Rectal smooth muscle tissue (tissue), 1 donor: Measurements from ENCODE around the gene TXNDC8.
"Not testable (repeated sequence)": the region's sequence is repeated elsewhere in the genome, so short reads cannot be mapped to it uniquely, and the experiment has no call there.

Source experiments
- H3K27ac ChIP-seq: one replicate; pipeline ENCODE4 v1.7.0; 2013; ENCODE audit warnings: low read depth, low read length, inconsistent platforms
- H3K27me3 ChIP-seq: one replicate; pipeline ENCODE4 v1.7.0; 2013; ENCODE audit warnings: low read length; ENCODE audit not compliant: control insufficient read depth, insufficient read depth
- H3K36me3 ChIP-seq: one replicate; pipeline ENCODE4 v1.7.0; 2013; ENCODE audit warnings: low read length; ENCODE audit not compliant: control insufficient read depth, insufficient read depth
- H3K4me1 ChIP-seq: one replicate; pipeline ENCODE4 v1.7.0; 2013; ENCODE audit warnings: low read length; ENCODE audit not compliant: control insufficient read depth, insufficient read depth
- H3K4me3 ChIP-seq: one replicate; pipeline ENCODE4 v1.7.0; 2013; ENCODE audit warnings: low read length
- H3K9ac ChIP-seq: one replicate; pipeline ENCODE4 v1.7.0; 2013; ENCODE audit warnings: low read length

Gene TXNDC8

GRCh38 chr9:110319781-110320492 lies 17.7 kb downstream of the TXNDC8 start:
- H3K27ac ChIP-seq: no peak overlapping the region

GRCh38 chr9:110317911-110318310 lies 19.8 kb downstream of the TXNDC8 start:
- Histone ChIP-seq H3K27ac (no peak overlapping the region), H3K4me3 (no peak overlapping the region), H3K27me3 (no peaks in the 10 kb centered on the region), H3K4me1 (no peaks in the 10 kb centered on the region), H3K36me3 (no peaks in the 10 kb centered on the region), H3K9ac (no peak overlapping the region)

More at GRCh38 chr9:110319781-110320492, 17.7 kb downstream of the TXNDC8 start:
- no peak overlapping the region for H3K9ac ChIP-seq
- no peaks in the 10 kb centered on the region for H3K27me3 ChIP-seq
- H3K4me3 ChIP-seq: no peak overlapping the region
- no peaks in the 10 kb centered on the region for H3K36me3 ChIP-seq
- no peaks in the 10 kb centered on the region for H3K4me1 ChIP-seq

GRCh38 chr9:110316261-110317075 lies 21.2 kb downstream of the TXNDC8 start:
- no peaks in the 10 kb centered on the region for H3K36me3 ChIP-seq
- H3K4me1 ChIP-seq: no peaks in the 10 kb centered on the region
- H3K27ac ChIP-seq: no peak overlapping the region
- no peak overlapping the region for H3K9ac ChIP-seq
- no peaks in the 10 kb centered on the region for H3K27me3 ChIP-seq
- no peak overlapping the region for H3K4me3 ChIP-seq

GRCh38 chr9:110311978-110312377 lies 25.7 kb downstream of the TXNDC8 start:
- not testable (repeated sequence) for H3K36me3 ChIP-seq, H3K27ac ChIP-seq, H3K27me3 ChIP-seq, H3K4me1 ChIP-seq, H3K4me3 ChIP-seq, H3K9ac ChIP-seq

GRCh38 chr9:110309681-110310080 lies 28.0 kb downstream of the TXNDC8 start:
- no peak overlapping the region for H3K27ac ChIP-seq
- no peaks in the 10 kb centered on the region for H3K4me1 ChIP-seq
- no peak overlapping the region for H3K4me3 ChIP-seq
- no peaks in the 10 kb centered on the region for H3K36me3 ChIP-seq
- no peaks in the 10 kb centered on the region for H3K27me3 ChIP-seq
- no peak overlapping the region for H3K9ac ChIP-seq

- Histone ChIP-seq H3K4me3 (no peak overlapping the region), H3K27me3 (no peaks in the 10 kb centered on the region), H3K4me1 (no peaks in the 10 kb centered on the region), H3K36me3 (no peaks in the 10 kb centered on the region), H3K9ac (no peak overlapping the region), H3K27ac (no peak overlapping the region)
Measured at GRCh38 chr9:110308633-110309038, 29.0 kb downstream of the TXNDC8 start.

- Histone ChIP-seq H3K9ac (no peak overlapping the region), H3K36me3 (no peaks in the 10 kb centered on the region), H3K4me3 (no peak overlapping the region), H3K27me3 (no peaks in the 10 kb centered on the region), H3K4me1 (no peaks in the 10 kb centered on the region), H3K27ac (no peak overlapping the region)
Measured at GRCh38 chr9:110307191-110307590, 30.5 kb downstream of the TXNDC8 start.

GRCh38 chr9:110303133-110303532 lies 34.5 kb downstream of the TXNDC8 start:
- Histone ChIP-seq H3K27ac (no peak overlapping the region), H3K27me3 (no peaks in the 10 kb centered on the region), H3K4me3 (no peak overlapping the region)

GRCh38 chr9:110298043-110298605 lies 39.5 kb downstream of the TXNDC8 start:
- no peaks in the 10 kb centered on the region for H3K27me3 ChIP-seq
- H3K4me3 ChIP-seq: no peak overlapping the region
- H3K27ac ChIP-seq: no peak overlapping the region
- no peaks in the 10 kb centered on the region for H3K36me3 ChIP-seq
- no peak overlapping the region for H3K9ac ChIP-seq
- no peaks in the 10 kb centered on the region for H3K4me1 ChIP-seq

More at GRCh38 chr9:110303133-110303532, 34.5 kb downstream of the TXNDC8 start:
- Histone ChIP-seq H3K36me3 (no peaks in the 10 kb centered on the region), H3K9ac (no peak overlapping the region), H3K4me1 (no peaks in the 10 kb centered on the region)

- H3K4me3 ChIP-seq: no peak overlapping the region
- no peaks in the 10 kb centered on the region for H3K27me3 ChIP-seq
- H3K27ac ChIP-seq: no peak overlapping the region
Measured at GRCh38 chr9:110293248-110293647, 44.4 kb downstream of the TXNDC8 start.

GRCh38 chr9:110291921-110292557 lies 45.6 kb downstream of the TXNDC8 start:
- Histone ChIP-seq H3K4me1 (no peaks in the 10 kb centered on the region), H3K9ac (no peak overlapping the region), H3K27me3 (no peaks in the 10 kb centered on the region), H3K27ac (no peak overlapping the region), H3K4me3 (no peak overlapping the region), H3K36me3 (no peaks in the 10 kb centered on the region)

More at GRCh38 chr9:110293248-110293647, 44.4 kb downstream of the TXNDC8 start:
- H3K9ac ChIP-seq: no peak overlapping the region
- H3K36me3 ChIP-seq: no peaks in the 10 kb centered on the region
- H3K4me1 ChIP-seq: no peaks in the 10 kb centered on the region

- Histone ChIP-seq H3K36me3 (no peaks in the 10 kb centered on the region), H3K27ac (no peak overlapping the region), H3K27me3 (no peaks in the 10 kb centered on the region), H3K4me3 (no peak overlapping the region), H3K9ac (no peak overlapping the region), H3K4me1 (no peaks in the 10 kb centered on the region)
Measured at GRCh38 chr9:110290001-110290400, 47.7 kb downstream of the TXNDC8 start.
